Adrenal gland (tissue), 12 donors: ENCODE data around the gene AGPAT3. TPM values are rescaled to one million over a fixed set of nuclear protein-coding genes. Genes with fewer than 3 reads are reported as not detected.

Experiments used
- DNase-seq, 7 donors: peaks; one replicate each; pipeline ENCODE4 v3.0.0-alpha.2; 2019 to 2020
- H3K27ac ChIP-seq, 5 donors: fragments of 200-600 bp; sonication (generic) in 4 of 5; 1 replicate in 3 of 5; 2 replicates in 2 of 5; pipeline versions ENCODE4 v1.5.1 to v1.8.0; 2016 to 2020; ENCODE audit warnings: mild to moderate bottlenecking in 1 of 5
- H3K27me3 ChIP-seq: fragments of 200-600 bp; 2 replicates; pipeline ENCODE4 v1.8.0; 2021
- H3K36me3 ChIP-seq, 2 donors: fragments of 200-600 bp; replicated peaks in 1 of 2; 1 replicate in 1 of 2; 2 replicates in 1 of 2; pipeline versions ENCODE4 v1.5.1 to v1.8.0; 2018 to 2022
- H3K4me1 ChIP-seq, 2 donors: fragments of 200-600 bp; replicated peaks in 1 of 2; 1 replicate in 1 of 2; 2 replicates in 1 of 2; pipeline versions ENCODE4 v1.5.1 to v1.8.0; 2018 to 2021
- H3K4me3 ChIP-seq, 4 donors: fragments of 200-600 bp; sonication (generic) in 3 of 4; one replicate each; pipeline ENCODE4 v1.5.1; 2016 to 2018
- H3K9me3 ChIP-seq, 3 donors: fragments of 200-600 bp; sonication (generic) in 1 of 3; replicated peaks in 1 of 3; 1 replicate in 2 of 3; 2 replicates in 1 of 3; pipeline versions ENCODE4 v1.5.1 to v1.8.0; 2016 to 2021
- POLR2A ChIP-seq, 2 donors: fragments of 450-650 bp; IDR thresholded peaks; one replicate each; pipeline ENCODE4 v1.6.1; 2017; ENCODE audit warnings: antibody characterized with exemption in 2 of 2, mild to moderate bottlenecking in 2 of 2, moderate library complexity in 1 of 2
- WGBS, 4 donors: extraction: QIAGEN DNeasy Blood & Tissue Kit in 2 of 4; methylation state at CpG; one replicate each; pipeline versions ENCODE4 v1.1.5 to v1.1.7; 2013 to 2017; 5-methylcytosine and 5-hydroxymethylcytosine counted together
- intact Hi-C, 2 donors: fragments of 100-400 bp; cut with DNase I; formaldehyde crosslinking; loops; one replicate each; pipeline versions ENCODE4 v1.14.1 to v1.15.0; 2022 to 2023
- polyA plus RNA-seq, 3 donors: library from polyadenylated mRNA; stranded (reverse); fragments of 200-250 nt in 2 of 3; fragments of 350-450 nt in 1 of 3; fragmentation: Illumina TruSeq in 1 of 3; extraction: RNeasy Lipid Tissue Mini Kit (QIAGEN cat#74804) in 1 of 3; gene quantifications; one replicate each; pipeline ENCODE4 v1.2.3, GENCODE V29; 2013 to 2014
- total RNA-seq, 9 donors: library from RNA; depleted of rRNA in 4 of 9; stranded (reverse); fragments of >200 nt in 4 of 9; fragments of 120-200 nt in 1 of 9; fragmentation: NEBNext Ultra II Directional in 1 of 9; extraction: Animal tissue kit (Norgen Biotek cat#: 25700) in 1 of 9; gene quantifications; one replicate each; pipeline versions ENCODE4 v1.1.0 to v1.2.4, GENCODE V29; 2013 to 2023
- TF ChIP-seq, protein P1 (sequence below), 6 experiments: fragments of 450-650 bp in 4 of 6; fragments of 200-600 bp in 2 of 6; sonication (generic) in 1 of 6; IDR thresholded peaks; 1 replicate in 5 of 6; 2 replicates in 1 of 6; pipeline versions ENCODE4 v1.5.1 to v1.8.0; 2016 to 2021; ENCODE audit warnings: antibody characterized with exemption in 6 of 6, mild to moderate bottlenecking in 2 of 6, moderate library complexity in 1 of 6
- donor health status: healthy with polysubstance abuse.
- donor health status: Bipolar disorder and iron deficiency.
- donor health status: DM: yes; HTN: yes; CAD: no.
- donor health status: DM: no; HTN: no; CAD: no.
- donor health status: DM: no; HTN: no; CAD: no.
- donor health status: DM: yes; HTN: yes; CAD: no.

Gene AGPAT3
- total and polyA plus RNA-seq, 12 donors: 25.3 to 88.9 (median 47.8) TPM

DNA sequence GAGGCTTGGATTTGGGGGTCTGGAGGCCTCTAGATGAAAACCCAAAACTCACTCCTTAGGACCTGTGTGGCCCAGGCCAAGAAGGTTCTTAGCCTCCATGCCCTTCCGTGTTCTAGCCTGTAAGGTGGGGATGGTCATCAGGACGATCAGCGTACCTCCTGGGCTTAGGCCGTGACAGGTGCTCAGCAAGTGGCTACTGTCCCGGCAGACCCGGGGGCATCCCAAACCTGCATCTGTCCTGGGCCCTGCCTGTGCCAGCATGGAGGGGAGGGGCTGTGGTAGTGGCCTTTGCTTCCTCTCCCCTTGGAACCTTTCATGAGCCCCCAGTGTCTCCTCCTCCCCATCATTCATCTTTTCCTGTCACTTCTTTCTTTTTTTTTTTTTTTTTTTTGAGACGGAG lies 124.4 kb downstream of the AGPAT3 start:
- Histone ChIP-seq H3K4me3 (no peak overlapping the region), H3K4me1 (no peaks in the 10 kb centered on the region), H3K27me3 (no peaks in the 10 kb centered on the region), H3K36me3 (no peaks in the 10 kb centered on the region), H3K9me3 (no peaks in the 10 kb centered on the region), H3K27ac (no peak overlapping the region)
- no peak for DNase-seq
- intact Hi-C loops: no loop called here
- TF ChIP-seq, protein P1, sequence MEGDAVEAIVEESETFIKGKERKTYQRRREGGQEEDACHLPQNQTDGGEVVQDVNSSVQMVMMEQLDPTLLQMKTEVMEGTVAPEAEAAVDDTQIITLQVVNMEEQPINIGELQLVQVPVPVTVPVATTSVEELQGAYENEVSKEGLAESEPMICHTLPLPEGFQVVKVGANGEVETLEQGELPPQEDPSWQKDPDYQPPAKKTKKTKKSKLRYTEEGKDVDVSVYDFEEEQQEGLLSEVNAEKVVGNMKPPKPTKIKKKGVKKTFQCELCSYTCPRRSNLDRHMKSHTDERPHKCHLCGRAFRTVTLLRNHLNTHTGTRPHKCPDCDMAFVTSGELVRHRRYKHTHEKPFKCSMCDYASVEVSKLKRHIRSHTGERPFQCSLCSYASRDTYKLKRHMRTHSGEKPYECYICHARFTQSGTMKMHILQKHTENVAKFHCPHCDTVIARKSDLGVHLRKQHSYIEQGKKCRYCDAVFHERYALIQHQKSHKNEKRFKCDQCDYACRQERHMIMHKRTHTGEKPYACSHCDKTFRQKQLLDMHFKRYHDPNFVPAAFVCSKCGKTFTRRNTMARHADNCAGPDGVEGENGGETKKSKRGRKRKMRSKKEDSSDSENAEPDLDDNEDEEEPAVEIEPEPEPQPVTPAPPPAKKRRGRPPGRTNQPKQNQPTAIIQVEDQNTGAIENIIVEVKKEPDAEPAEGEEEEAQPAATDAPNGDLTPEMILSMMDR (IDR thresholded peaks at IDR 0.05): no peak
- no peak for TF ChIP-seq POLR2A (IDR thresholded peaks at IDR 0.05)
- 80 to 87% (median 83%) methylated on average over 7 of the region's 7 CpGs for WGBS, 4 donors

DNA sequence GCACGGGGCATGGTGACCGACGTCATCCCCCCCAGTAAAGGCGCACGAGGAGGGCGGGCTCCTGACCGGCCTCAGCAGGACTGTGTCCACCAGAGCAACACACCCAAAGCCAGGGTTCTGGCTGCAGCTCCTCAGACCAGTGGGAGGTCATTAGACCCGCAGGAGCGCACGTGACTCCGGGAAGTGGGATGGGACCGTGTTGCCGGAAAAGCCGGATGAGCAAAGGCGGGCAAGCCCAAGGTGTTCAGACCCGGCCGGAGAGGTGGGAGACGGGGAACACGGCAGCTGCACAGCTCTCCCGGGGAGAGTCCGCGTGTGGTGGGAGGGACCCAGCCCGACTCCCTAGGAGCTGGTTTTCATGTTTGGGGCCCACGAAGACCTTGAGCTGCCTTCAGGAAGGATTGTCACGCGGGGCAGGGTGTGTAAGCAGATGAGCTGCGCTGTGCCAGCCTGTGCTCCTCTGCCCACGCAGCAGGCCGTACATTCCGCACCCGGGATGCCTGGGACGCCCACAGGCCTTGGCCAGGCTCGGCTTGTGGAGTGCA lies 126.5 kb downstream of the AGPAT3 start:
- no peak overlapping the region for H3K4me3 ChIP-seq
- intact Hi-C loops: no loop called here
- WGBS, 4 donors: 86 to 89% (median 88%) methylated on average over 25 to 33 of the region's 33 CpGs

GRCh38 chr21:43992121-43992520 lies 127.1 kb downstream of the AGPAT3 start:
- Histone ChIP-seq H3K4me3 (no peak overlapping the region), H3K9me3 (no peaks in the 10 kb centered on the region), H3K4me1 (no peaks in the 10 kb centered on the region), H3K27me3 (no peaks in the 10 kb centered on the region), H3K36me3 (no peaks in the 10 kb centered on the region), H3K27ac (no peak overlapping the region)
- DNase-seq: no peak
- no peak for TF ChIP-seq POLR2A (IDR thresholded peaks at IDR 0.05)
- TF ChIP-seq, protein P1 (IDR thresholded peaks at IDR 0.05): no peak
- intact Hi-C loops: no loop called here
- 85 to 94% (median 89%) methylated on average over 6 to 11 of the region's 11 CpGs for WGBS, 4 donors

More for the DNA sequence above, 126.5 kb downstream of the AGPAT3 start:
- Histone ChIP-seq H3K9me3 (no peaks in the 10 kb centered on the region), H3K27ac (no peak overlapping the region), H3K27me3 (no peaks in the 10 kb centered on the region), H3K4me1 (no peaks in the 10 kb centered on the region), H3K36me3 (no peaks in the 10 kb centered on the region)
- no peak for DNase-seq
- no peak for TF ChIP-seq POLR2A (IDR thresholded peaks at IDR 0.05)

GRCh38 chr21:43993420-43993934 lies 128.5 kb downstream of the AGPAT3 start:
- no peak for DNase-seq
- Histone ChIP-seq H3K4me1 (no peaks in the 10 kb centered on the region), H3K4me3 (no peak overlapping the region), H3K27ac (no peak overlapping the region), H3K27me3 (no peaks in the 10 kb centered on the region), H3K36me3 (no peaks in the 10 kb centered on the region), H3K9me3 (no peaks in the 10 kb centered on the region)
- no peak for TF ChIP-seq POLR2A (IDR thresholded peaks at IDR 0.05)
- TF ChIP-seq, protein P1 (IDR thresholded peaks at IDR 0.05): no peak
- intact Hi-C loops: no loop called here
- 78 to 82% (median 80%) methylated on average over 16 to 18 of the region's 18 CpGs for WGBS, 4 donors

- no peaks in the 10 kb centered on the region for H3K9me3 ChIP-seq
- DNase-seq: no peak
- no peaks in the 10 kb centered on the region for H3K4me1 ChIP-seq
- no peak for TF ChIP-seq POLR2A (IDR thresholded peaks at IDR 0.05)
- TF ChIP-seq, protein P1 (IDR thresholded peaks at IDR 0.05): no peak
- intact Hi-C loops: no loop called here
- H3K27ac ChIP-seq: no peak overlapping the region
- no peaks in the 10 kb centered on the region for H3K36me3 ChIP-seq
- no peak overlapping the region for H3K4me3 ChIP-seq
- WGBS, 4 donors: 7 to 80% (median 69%) methylated on average over 2 to 11 of the region's 11 CpGs
- H3K27me3 ChIP-seq: no peaks in the 10 kb centered on the region
These were observed 129.1 kb downstream of the AGPAT3 start for GRCh38 chr21:43994085-43994484.
